Endothelial cell (in vitro differentiated cells): ENCODE results near the gene ARHGAP45. TPM values are rescaled to one million over a fixed set of nuclear protein-coding genes. Genes with fewer than 3 reads are reported as not detected.

Source experiments
- DNase-seq: peaks from one replicate; pipeline ENCODE4 v3.0.0; 2021; ENCODE audit warnings: low spot score
- H3K27ac Mint-ChIP-seq: one replicate; pipeline ENCODE4 v1.8.0; 2021; ENCODE audit warnings: mixed read lengths, inconsistent platforms; ENCODE audit not compliant: unreplicated experiment
- H3K27me3 Mint-ChIP-seq: one replicate; pipeline ENCODE4 v1.8.0; 2021; ENCODE audit warnings: mild to moderate bottlenecking, moderate library complexity, mixed read lengths, inconsistent platforms; ENCODE audit not compliant: unreplicated experiment
- H3K36me3 Mint-ChIP-seq: one replicate; pipeline ENCODE4 v1.8.0; 2021; ENCODE audit warnings: mild to moderate bottlenecking, low read depth, mixed read lengths, inconsistent platforms; ENCODE audit not compliant: unreplicated experiment
- H3K4me1 Mint-ChIP-seq: one replicate; pipeline ENCODE4 v1.8.0; 2021; ENCODE audit warnings: mild to moderate bottlenecking, mixed read lengths, inconsistent platforms; ENCODE audit not compliant: unreplicated experiment
- H3K4me3 Mint-ChIP-seq: one replicate; pipeline ENCODE4 v1.8.0; 2021; ENCODE audit warnings: mild to moderate bottlenecking, mixed read lengths, inconsistent platforms; ENCODE audit not compliant: unreplicated experiment
- H3K9me3 Mint-ChIP-seq: one replicate; pipeline ENCODE4 v1.8.0; 2021; ENCODE audit warnings: mixed read lengths, inconsistent platforms; ENCODE audit not compliant: unreplicated experiment
- total RNA-seq: library from RNA; stranded (reverse); fragmentation: NEBNext Ultra II Directional; extraction: Animal tissue kit (Norgen Biotek cat#: 25700); gene quantifications from one replicate; pipeline ENCODE4 v1.2.1, GENCODE V29; 2021; ENCODE audit not compliant: unreplicated experiment
- TF ChIP-seq, protein P1 (sequence below): fragments of 200-600 bp; sonication (generic); IDR thresholded peaks from one replicate; pipeline ENCODE4 v1.5.0; 2021; ENCODE audit warnings: antibody characterized with exemption; ENCODE audit not compliant: unreplicated experiment

Gene ARHGAP45
- total RNA-seq, 1 donor from 2014 or later = 2.4 TPM

- Mint-ChIP-seq H3K27me3 (peaks cover 21% of the 10 kb centered on the region), H3K9me3 (peaks cover 8% of the 10 kb centered on the region), H3K27ac (no peak overlapping the region), H3K4me1 (no peaks in the 10 kb centered on the region), H3K4me3 (no peak overlapping the region), H3K36me3 (peaks cover 20% of the 10 kb centered on the region)
- TF ChIP-seq, protein P1, sequence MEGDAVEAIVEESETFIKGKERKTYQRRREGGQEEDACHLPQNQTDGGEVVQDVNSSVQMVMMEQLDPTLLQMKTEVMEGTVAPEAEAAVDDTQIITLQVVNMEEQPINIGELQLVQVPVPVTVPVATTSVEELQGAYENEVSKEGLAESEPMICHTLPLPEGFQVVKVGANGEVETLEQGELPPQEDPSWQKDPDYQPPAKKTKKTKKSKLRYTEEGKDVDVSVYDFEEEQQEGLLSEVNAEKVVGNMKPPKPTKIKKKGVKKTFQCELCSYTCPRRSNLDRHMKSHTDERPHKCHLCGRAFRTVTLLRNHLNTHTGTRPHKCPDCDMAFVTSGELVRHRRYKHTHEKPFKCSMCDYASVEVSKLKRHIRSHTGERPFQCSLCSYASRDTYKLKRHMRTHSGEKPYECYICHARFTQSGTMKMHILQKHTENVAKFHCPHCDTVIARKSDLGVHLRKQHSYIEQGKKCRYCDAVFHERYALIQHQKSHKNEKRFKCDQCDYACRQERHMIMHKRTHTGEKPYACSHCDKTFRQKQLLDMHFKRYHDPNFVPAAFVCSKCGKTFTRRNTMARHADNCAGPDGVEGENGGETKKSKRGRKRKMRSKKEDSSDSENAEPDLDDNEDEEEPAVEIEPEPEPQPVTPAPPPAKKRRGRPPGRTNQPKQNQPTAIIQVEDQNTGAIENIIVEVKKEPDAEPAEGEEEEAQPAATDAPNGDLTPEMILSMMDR = no peak
- DNase-seq = no peak
Measured at GRCh38 chr19:1052349-1052975, 14.5 kb upstream of the ARHGAP45 start.

GRCh38 chr19:1053176-1054101 lies 13.5 kb upstream of the ARHGAP45 start:
- H3K36me3 Mint-ChIP-seq = peaks cover 27% of the 10 kb centered on the region
- no peak for DNase-seq
- no peak overlapping the region for H3K4me3 Mint-ChIP-seq
- TF ChIP-seq, protein P1 = no peak
- H3K27ac Mint-ChIP-seq = no peak overlapping the region
- H3K9me3 Mint-ChIP-seq = peaks cover 10% of the 10 kb centered on the region
- peaks cover 22% of the 10 kb centered on the region for H3K27me3 Mint-ChIP-seq
- H3K4me1 Mint-ChIP-seq = no peaks in the 10 kb centered on the region

- no peak for DNase-seq
- H3K4me1 Mint-ChIP-seq = no peaks in the 10 kb centered on the region
- H3K27me3 Mint-ChIP-seq = peaks cover 21% of the 10 kb centered on the region
- H3K4me3 Mint-ChIP-seq = no peak overlapping the region
- TF ChIP-seq, protein P1 = no peak
- peaks cover 27% of the 10 kb centered on the region for H3K36me3 Mint-ChIP-seq
- no peak overlapping the region for H3K27ac Mint-ChIP-seq
- peaks cover 10% of the 10 kb centered on the region for H3K9me3 Mint-ChIP-seq
Measured at GRCh38 chr19:1054102-1055027, 12.6 kb upstream of the ARHGAP45 start.

DNA sequence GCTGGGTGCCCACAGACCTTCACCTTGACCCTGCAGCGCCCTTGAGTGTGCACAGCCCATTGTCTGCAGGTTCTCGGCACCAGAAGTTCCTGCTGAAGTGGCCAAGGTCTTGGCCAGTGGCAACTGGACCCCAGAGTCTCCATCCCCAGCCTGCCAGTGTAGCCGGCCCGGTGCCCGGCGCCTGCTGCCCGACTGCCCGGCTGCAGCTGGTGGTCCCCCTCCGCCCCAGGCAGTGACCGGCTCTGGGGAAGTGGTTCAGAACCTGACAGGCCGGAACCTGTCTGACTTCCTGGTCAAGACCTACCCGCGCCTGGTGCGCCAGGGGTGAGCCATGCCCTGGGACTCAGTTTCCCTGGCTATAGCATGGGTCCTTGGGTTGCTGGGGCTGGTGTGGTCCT lies 11.9 kb upstream of the ARHGAP45 start:
- H3K9me3 Mint-ChIP-seq = peaks cover 10% of the 10 kb centered on the region
- DNase-seq = no peak
- H3K27ac Mint-ChIP-seq = no peak overlapping the region
- no peaks in the 10 kb centered on the region for H3K4me1 Mint-ChIP-seq
- TF ChIP-seq, protein P1 = no peak
- peaks cover 27% of the 10 kb centered on the region for H3K36me3 Mint-ChIP-seq
- no peak overlapping the region for H3K4me3 Mint-ChIP-seq
- peaks cover 21% of the 10 kb centered on the region for H3K27me3 Mint-ChIP-seq
